Type B pancreatic cell (in vitro differentiated cells): Measurements from ENCODE around the gene UMODL1. TPM values are rescaled to one million over a fixed set of nuclear protein-coding genes. Genes with fewer than 3 reads are reported as not detected.

Experiments
- DNase-seq: peaks from one replicate; pipeline ENCODE4 v3.0.0; 2021; ENCODE audit warnings: mixed read lengths; ENCODE audit not compliant: unreplicated experiment; ENCODE audit errors: extremely low spot score
- H3K27ac Mint-ChIP-seq: 2 replicates; pipeline ENCODE4 v1.8.0; 2021; ENCODE audit warnings: mild to moderate bottlenecking, mixed read lengths
- H3K27me3 Mint-ChIP-seq: 2 replicates; pipeline ENCODE4 v1.8.0; 2021; ENCODE audit warnings: mixed read lengths
- H3K36me3 Mint-ChIP-seq: 2 replicates; pipeline ENCODE4 v1.8.0; 2021; ENCODE audit warnings: mixed read lengths
- H3K4me1 Mint-ChIP-seq: one replicate; pipeline ENCODE4 v1.8.0; 2021; ENCODE audit warnings: mixed read lengths; ENCODE audit not compliant: unreplicated experiment
- H3K4me3 Mint-ChIP-seq: 2 replicates; pipeline ENCODE4 v1.8.0; 2021; ENCODE audit warnings: mild to moderate bottlenecking, mixed read lengths
- H3K9me3 Mint-ChIP-seq: 2 replicates; pipeline ENCODE4 v1.8.0; 2021; ENCODE audit warnings: mixed read lengths
- CTCF ChIP-seq: fragments of 200-600 bp; sonication (generic); conservative IDR thresholded peaks from 2 replicates; pipeline ENCODE4 v1.5.0; 2021; ENCODE audit warnings: antibody characterized with exemption, mild to moderate bottlenecking
- total RNA-seq: library from RNA; stranded (reverse); gene quantifications from 2 replicates; pipeline ENCODE4 v1.2.1, GENCODE V29; 2021; ENCODE audit warnings: low replicate concordance

Gene UMODL1
- total RNA-seq, 1 donor from 2014 or later, result 0.36 TPM

- H3K4me1 Mint-ChIP-seq, result peaks cover 21% of the 10 kb centered on the region
- H3K9me3 Mint-ChIP-seq, result no peaks in the 10 kb centered on the region
- H3K27ac Mint-ChIP-seq, result no peak overlapping the region
- no peaks in the 10 kb centered on the region for H3K27me3 Mint-ChIP-seq
- H3K36me3 Mint-ChIP-seq, result no peaks in the 10 kb centered on the region
- TF ChIP-seq CTCF, result no peak
- no peak overlapping the region for H3K4me3 Mint-ChIP-seq
- no peak for DNase-seq
These were observed 30.5 kb upstream of the UMODL1 start for GRCh38 chr21:42040411-42041180.

GRCh38 chr21:42041246-42041645 is 29.9 kb upstream of the UMODL1 start:
- Mint-ChIP-seq H3K27ac (no peak overlapping the region), H3K4me1 (peaks cover 21% of the 10 kb centered on the region), H3K4me3 (no peak overlapping the region), H3K9me3 (no peaks in the 10 kb centered on the region), H3K27me3 (no peaks in the 10 kb centered on the region), H3K36me3 (no peaks in the 10 kb centered on the region)
- DNase-seq, result no peak
- TF ChIP-seq CTCF, result no peak

- no peak for DNase-seq
- H3K9me3 Mint-ChIP-seq, result no peaks in the 10 kb centered on the region
- no peaks in the 10 kb centered on the region for H3K36me3 Mint-ChIP-seq
- TF ChIP-seq CTCF, result no peak
- no peak overlapping the region for H3K4me3 Mint-ChIP-seq
- no peak overlapping the region for H3K27ac Mint-ChIP-seq
- H3K4me1 Mint-ChIP-seq, result peaks cover 21% of the 10 kb centered on the region
- H3K27me3 Mint-ChIP-seq, result no peaks in the 10 kb centered on the region
These were observed 29.4 kb upstream of the UMODL1 start for GRCh38 chr21:42041711-42042110.

GRCh38 chr21:42042651-42043050 is 28.5 kb upstream of the UMODL1 start:
- no peak for TF ChIP-seq CTCF
- Mint-ChIP-seq H3K4me1 (peaks cover 21% of the 10 kb centered on the region), H3K36me3 (no peaks in the 10 kb centered on the region), H3K9me3 (no peaks in the 10 kb centered on the region), H3K27me3 (no peaks in the 10 kb centered on the region), H3K4me3 (no peak overlapping the region), H3K27ac (peak overlapping the region; percentile 61)
- DNase-seq, result no peak

GRCh38 chr21:42043201-42043895 is 27.8 kb upstream of the UMODL1 start:
- Mint-ChIP-seq H3K4me3 (no peak overlapping the region), H3K27ac (no peak overlapping the region), H3K4me1 (peaks cover 17% of the 10 kb centered on the region), H3K9me3 (no peaks in the 10 kb centered on the region), H3K36me3 (no peaks in the 10 kb centered on the region), H3K27me3 (no peaks in the 10 kb centered on the region)
- no peak for DNase-seq
- TF ChIP-seq CTCF, result no peak
